GM18499 (cell line): ENCODE results near the gene IZUMO4.
"Not testable (repeated sequence)": the region's sequence is repeated elsewhere in the genome, so short reads cannot be mapped to it uniquely, and the experiment has no call there.

Source experiments
- ATAC-seq: cut with Tn5 transposase; IDR thresholded peaks from one replicate; pipeline ENCODE4 v1.9.1; 2021; ENCODE audit warnings: moderate number of reproducible peaks; ENCODE audit not compliant: insufficient read depth, unreplicated experiment

The IZUMO4 gene

DNA sequence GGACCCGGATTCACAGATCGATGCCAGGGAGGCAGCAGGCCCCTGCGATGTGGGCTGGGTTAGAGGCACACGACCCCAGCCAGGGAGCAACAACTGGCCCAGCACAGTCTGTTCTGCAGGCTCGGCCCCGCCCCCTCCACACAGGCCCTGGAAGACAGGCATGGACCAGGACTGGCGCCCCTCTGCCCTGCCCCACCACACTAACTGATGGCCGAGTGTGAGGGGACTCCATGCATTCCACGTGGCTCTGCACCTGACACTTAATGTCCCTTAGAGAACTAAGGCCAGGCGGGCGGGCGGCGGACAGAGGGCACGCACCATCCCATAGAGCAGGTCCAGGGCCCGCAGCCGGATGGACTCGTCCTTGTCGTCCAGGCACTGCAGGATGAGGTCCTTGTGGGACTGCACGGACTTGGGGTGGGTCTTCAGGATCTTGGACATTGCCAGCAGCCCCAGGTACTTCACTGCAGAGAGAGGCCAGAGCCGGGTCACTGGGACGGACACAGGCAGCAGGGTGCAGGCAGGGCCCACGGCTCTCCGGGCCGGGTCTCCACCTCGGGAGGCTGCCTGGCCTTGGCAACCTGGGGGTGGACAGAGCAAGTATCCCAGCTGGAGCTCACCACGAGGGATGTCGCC, 24.8 kb downstream of the IZUMO4 start:
- ATAC-seq, result no peak

DNA sequence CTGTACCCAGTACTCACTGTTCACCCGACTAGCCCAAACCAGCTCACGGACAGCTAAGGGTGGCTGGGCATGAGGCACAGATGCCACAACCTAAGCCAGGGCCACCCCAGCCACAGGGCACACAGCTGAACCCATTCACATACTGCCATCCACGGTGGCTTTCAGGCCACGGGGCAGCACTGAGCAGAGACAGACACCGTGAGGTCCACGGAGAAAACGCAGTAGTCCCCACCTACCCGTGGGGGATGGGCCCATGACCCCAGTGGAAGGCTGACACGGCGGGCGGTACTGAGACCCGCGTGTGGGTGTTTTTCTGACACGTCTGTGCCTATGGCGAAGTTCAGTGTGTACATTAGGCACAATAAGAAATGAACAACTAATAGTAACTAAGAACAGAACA, 25.5 kb downstream of the IZUMO4 start:
- ATAC-seq, result no peak

DNA sequence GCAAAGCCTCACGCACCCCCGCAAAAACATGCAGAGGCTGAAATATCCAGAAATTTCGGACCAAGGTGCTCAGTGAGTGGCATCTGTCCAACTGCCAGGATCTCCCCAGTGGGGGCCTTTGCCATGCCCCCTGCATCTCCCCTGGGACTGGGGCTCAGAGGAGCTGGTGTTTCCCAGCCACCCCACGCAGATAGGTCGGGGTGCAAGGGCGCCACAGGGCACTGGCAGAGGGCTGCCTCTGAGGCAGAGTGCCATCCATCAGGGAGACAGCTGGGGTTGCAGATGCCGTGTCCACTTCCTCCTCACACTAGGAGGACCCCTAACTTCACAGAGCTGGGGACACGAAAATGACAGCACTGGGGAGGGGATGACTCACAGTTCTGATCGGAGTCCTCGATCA, 26.3 kb downstream of the IZUMO4 start:
- ATAC-seq, result no peak

DNA sequence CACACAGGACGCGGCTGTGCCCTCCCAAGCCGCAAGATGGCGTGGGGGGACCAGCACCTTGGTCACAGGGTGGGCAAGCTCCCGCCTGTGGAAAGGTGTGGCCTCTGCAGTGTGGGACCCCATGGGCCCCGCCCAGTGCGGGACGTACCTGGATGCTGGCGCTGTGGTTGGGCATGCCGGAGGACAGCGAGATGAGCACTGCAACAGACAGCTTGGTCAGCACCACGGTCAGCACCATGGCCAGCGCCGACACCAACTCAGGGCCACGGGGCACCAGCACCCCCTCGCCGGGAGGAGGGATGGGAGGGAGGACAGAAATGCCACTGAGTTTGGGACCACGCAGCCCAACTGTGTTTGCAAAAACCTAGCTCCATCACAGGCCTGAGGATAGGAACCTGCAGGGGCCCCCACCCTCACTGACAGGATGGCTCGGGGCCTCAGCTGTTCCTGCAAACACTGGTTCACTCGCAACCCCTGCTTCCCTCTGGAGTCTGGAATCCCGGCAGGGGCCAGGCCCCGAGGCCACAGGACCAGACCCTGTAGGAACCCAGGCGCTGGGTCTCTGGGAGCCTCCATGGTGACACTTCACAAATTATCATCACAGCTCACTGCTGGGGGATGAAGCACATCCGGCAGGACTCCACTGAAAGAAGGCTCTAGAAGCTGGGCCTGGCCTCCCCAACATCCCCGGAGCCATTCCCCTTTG, 27.1 kb downstream of the IZUMO4 start:
- no peak for ATAC-seq

DNA sequence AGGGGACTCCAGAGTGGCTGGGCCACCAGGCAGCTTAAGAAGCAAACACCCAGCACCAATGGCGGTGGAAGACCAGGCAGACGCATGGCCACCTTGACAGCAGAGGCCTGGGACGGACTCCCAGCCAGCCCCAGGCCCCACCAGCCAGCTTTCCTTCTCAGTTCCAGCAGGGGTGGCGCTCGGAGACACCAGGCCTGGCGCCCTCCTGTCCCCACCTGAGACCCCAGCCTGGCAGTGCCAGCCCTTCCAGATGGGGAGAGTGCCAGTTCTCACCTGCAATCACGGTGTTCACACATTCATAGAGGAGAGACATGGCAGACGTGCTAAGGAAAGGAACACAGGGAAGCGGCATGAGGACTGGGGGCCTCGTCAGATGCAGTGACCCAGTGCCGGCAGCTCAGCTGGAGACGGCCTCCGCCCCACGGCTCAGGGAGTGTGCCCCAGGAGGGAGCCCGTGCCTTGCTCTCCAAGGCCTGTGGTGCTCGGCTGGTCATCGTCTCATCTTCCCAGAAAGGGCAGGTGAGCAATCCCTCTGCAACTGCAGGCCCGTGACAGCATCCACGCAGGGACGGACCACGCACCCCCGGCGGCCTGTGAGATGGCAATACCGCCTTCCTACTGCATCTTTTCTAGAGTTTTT, 30.3 kb downstream of the IZUMO4 start:
- no peak for ATAC-seq

DNA sequence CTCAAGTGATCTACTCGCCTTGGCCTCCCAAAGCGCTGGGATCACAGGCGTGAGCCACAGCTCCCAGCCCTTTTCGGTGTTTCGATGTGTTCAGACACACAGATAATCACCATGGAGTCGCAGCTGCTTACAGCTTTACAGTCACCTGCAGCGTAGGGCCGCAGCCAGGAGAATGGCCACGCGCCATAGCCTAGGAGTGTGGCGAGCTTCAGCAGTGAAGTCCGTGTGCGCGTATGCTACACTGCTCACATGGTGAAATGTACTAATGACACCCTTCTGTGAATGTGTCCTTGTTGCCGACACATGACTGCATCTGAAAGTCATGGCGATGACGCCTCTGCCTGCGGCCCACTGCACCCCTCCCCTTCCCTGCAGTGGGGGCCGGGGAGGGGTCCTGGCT, 31.0 kb downstream of the IZUMO4 start:
- no peak for ATAC-seq

DNA sequence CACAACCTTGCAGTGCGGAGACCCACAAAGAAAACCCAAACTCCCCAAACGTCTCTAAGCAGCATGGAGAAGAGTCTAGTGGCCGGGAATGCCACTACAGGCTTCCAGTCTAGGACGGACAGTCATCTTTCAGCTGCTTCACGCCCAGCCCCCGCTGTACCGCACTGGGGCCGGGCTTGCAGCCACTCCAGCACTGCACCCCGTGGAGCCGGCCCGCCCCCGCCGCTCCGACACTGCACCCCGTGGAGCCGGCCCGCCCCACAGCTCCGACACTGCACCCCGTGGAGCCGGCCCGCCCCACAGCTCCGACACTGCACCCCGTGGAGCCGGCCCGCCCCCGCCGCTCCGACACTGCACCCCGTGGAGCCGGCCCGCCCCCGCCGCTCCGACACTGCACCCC, 31.5 kb downstream of the IZUMO4 start:
- ATAC-seq, result not testable (repeated sequence)

DNA sequence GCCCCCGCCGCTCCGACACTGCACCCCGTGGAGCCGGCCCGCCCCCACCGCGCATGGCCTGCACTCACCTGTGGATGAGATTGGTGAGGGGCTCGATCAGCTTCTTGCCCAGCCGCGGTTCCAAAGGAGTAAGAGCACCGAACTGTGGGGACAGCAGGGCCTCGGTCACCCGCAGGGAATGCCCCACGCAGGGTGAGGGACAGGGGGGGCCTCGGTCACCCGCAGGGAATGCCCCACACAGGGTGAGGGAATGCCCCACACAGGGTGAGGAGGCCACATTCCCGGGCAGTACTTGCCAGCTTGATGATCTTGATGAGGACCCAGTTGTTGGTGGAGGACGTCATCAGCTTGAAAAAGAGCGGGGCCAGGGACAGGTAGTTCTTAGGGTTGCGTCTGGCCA, 32.3 kb downstream of the IZUMO4 start:
- ATAC-seq, result no peak

DNA sequence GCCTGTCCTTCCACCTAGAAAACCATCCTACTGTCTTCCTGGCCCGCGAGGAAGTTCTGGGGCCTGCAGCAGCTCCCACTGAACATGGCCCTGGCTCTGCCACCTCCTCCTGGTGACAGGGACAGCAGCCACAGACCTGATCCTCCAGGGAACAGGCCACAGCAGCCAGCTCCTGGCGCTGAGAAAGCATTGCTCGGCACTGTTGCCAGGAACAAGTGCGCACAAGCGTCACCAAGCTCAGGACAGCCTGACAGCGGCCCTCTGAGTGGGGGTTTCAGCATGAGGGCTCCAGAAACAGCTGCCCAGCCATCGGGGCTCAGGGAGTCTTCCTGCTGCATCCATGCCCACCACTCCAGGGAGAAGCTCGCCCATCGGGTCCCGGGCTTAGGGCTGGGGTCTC, 32.8 kb downstream of the IZUMO4 start:
- ATAC-seq, result no peak

DNA sequence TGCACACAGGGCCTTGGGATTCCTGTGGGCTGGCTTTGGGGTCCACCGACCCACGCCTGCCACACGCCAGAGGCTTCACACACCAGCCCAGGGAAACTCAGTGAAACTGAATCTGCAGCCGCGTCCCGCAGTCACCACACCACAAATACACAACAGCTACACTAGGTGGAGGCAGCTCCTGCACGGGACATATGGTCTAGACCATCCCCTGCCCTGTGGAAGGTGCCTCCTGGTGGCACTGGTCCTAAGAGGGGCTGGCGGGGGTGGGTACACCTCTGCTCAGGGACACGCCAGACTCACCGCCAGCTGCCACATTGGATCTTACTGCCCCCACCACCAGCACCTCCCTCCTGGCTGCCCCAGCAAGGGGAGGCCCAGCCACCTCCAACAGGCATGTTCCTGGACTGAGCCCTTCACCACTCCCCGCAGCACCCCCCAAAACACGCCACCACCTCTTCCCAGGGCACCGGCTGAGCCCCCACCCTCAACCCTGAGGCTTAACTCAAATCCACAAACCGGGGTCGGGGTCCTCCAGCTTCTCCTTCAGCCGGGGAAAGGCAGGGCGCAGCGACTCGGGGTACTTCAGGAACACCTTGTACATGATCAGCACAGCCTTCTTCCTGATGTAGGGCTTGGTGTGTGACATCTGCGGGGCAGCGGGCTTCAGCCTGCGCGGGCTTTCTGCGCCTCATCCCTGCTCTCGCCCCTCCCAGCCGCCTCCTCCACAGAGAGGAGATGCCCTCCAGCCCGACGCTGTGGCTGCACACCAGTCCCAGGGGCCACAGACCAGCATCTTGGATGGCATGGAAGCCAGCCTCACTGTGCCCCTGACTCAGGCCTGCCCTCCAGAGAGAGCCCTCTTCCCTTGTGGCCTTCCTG, 33.4 kb downstream of the IZUMO4 start:
- no peak for ATAC-seq

DNA sequence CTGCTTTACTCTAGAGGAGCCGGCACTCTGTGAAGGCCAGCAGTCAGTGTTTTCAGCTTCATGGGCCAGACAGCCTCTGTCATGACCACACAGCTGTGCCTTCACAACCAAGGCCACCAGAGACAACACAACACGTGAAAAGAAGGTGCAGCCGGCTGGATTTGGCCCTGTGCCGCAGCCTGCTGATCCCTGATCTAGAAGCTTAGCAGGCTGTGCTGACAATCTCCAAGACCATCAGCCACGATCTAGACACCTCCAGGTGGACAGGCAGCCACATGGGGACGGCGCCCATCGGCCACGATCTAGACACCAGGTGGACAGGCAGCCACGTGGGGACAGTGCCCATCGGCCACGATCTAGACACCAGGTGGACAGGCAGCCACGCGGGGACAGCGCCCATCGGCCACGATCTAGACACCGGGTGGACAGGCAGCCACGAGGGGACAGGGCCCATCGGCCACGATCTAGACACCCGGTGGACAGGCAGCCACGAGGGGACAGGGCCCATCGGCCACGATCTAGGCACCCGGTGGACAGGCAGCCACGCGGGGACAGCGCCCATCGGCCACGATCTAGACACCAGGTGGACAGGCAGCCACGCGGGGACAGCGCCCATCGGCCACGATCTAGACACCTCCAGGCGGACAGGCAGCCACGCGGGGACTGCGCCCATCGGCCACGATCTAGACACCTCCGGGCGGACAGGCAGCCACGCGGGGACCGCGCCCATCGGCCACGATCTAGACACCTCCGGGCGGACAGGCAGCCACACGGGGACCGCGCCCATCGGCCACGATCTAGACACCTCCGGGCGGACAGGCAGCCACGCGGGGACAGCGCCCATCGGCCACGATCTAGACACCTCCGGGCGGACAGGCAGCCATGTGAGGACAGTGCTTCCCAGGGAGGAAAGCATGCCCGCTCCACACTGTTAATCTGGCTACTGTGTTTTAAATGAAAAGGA, 34.6 kb downstream of the IZUMO4 start:
- not testable (repeated sequence) for ATAC-seq

DNA sequence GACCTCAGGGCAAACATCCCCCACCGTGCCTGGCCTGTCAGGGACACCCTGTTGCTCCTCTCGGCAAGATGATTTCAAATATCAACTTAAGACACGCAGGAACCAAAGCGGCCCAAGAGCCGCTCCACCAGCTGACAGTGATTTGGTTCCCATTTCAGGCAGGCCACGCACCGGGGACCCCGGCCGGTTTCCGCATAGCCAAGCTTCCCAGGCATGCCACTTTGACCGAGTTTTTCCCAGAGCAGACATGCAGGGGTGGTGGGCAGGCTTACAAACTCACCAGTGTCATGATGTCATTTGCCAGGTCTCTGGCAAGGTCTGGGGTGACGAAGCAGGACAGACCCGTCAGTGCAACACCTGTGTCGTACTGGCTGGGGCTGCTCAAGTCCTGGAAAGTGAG, 35.5 kb downstream of the IZUMO4 start:
- ATAC-seq, result no peak

DNA sequence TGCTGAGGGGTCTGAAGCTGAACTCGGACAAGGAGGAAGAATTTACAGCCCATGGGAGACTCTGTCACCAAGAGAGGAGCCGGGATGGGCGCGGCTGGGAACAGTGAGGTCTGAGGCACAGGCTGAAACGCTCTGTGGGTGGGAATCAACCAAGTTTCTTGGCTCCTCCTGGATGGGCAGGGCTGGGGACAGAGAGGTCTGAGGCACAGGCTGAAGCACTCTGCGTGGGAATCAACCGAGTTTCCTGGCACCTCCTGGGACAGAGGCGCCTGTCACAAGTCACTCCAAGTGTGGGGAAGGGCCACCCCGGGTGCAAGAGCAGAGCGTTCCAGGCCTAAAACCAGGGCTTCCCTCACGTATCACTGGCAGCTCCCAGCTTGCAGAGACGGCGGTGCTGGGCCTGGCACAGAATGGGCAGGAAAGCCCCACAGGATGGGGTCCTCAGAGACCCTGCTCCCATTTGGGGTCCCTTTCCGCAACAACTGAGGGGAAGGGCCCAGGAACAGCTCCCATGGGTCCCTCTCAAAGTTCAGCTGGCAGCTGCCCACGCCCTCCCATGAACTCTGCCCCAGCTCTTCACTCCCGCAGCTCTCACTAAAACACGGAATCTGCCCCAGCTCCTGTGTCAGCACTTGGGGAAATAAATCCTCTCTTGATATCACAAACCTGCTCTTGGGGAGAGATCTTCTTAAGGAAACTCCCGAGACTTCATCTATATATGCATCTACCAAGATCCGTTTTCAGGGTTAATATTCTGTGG, 36.2 kb downstream of the IZUMO4 start:
- ATAC-seq, result no peak

DNA sequence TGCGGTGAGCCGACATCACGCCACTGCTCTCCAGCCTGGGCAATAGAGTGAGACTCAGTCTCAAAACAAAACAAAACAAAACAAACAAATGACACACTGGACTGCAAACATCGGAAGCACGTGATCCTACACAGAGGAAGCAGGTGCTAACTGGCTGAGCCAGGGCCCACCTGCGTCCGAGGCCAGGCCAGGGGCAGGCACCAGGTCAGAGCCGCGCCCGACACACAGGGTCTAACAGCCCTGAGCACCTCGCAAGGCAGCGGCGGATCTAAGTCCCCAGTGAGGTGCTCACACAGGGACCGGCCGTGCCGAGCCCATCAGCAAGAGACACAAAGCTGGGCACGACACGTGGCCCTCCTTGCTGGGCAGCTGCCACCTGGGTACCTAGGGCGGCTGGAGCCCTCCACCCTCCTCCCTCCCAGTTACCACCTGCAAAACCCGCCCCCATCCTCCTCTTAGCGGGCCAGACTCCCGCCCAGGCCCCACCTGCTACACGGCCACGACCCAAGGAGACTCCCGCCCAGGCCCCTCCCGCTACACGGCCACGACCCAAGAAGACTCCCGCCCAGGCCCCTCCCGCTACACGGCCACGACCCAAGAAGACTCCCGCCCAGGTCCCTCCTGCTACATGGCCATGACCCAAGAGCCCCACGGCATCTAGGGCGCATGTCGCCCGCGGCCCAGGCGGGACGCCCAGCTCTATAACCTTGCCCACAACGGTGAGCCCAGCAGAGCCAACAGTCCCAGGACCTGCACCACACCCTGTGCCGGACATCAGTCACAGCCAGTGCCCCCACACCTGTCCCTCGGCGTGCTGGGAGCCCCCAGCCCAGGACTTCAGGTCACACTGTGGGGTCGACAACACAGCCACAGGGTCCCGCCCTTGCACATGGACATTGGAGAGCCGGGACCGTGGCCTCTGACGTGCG, 39.0 kb downstream of the IZUMO4 start:
- no peak for ATAC-seq

DNA sequence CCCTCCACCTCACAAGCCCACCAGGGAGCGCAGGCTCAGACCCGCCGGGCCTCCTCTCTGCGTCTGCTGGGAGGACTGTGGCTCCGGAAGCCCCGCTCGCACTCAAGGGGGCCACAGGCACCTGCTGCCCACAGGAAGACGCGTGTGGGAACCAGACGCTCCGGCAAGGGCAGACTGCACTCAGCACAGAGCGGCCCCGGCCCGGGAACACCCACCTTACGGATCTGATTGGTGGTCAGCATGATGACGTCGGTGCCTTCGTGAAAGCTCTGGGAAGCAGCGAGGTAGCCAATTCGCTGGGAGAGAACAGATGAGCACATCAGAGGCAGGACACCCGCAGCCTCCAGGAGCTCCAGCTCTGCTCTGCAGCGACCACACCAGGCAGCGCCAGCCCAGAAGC, 40.1 kb downstream of the IZUMO4 start:
- no peak for ATAC-seq

DNA sequence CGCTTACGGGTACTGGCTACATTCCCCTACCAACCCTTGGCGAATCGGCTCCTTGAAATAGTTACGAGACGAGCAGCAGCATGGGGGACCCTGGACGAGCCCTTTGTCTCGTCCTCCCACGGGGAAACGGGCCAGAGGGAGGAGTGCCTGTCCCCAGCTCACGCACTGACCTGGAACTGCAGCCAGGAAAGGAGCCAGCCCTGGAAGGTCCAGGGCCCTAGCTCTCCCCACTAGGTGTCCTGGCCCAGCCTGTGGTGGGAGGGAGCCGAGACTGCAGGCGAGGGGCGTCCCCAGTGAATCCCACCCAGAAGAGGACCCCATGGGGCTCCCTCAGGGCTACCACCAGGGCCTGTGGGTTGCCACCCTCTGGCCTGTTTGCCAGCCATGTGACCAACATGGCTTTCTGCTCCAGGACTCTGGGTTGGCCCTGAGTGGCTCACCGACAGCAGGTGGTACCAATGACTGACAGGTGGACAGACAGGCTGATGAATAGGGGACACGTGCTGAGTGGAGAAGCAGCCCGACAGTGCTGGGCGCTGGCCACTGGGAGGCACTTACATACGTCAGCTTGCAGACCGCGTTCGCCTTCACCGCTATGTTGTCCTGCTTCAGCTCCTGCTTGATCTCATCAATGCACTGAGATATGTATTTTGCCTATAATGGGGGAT, 41.5 kb downstream of the IZUMO4 start:
- no peak for ATAC-seq

DNA sequence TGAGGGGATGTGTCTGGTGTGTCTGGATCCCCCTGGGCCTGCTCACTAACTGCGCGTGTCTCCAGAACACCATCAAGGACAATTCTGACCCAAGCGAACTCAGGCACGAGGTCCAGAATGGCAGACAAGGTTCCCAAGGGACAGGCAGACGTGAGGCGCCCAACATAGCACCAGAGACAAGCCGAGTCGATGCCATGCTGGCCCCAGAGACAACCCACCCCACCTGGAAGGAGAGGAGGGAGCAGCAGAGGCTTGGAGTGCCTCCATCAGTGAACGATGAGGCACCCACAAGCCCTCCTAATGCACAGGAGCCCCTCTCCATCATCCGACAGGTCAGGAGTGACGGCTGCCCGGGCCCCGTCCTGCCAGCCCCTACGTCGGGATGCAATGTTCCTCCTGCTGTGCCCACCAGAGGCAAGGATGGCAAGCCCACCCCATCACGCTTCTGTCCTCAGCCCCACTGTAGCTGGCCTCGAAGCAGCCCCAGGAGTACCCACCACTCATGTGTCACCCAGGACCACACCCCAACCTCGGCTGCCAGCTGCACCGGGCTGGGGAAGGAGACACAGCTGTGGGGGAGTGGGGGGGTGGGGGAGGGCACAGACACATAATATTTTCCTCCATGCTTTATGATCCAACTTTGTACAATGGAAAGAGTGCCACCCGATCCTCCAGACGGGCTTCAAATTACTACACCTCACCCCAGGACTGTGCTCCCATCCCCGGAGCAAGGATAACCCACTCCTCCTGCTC, 42.8 kb downstream of the IZUMO4 start:
- no peak for ATAC-seq
